Upper lobe of left lung (tissue), 4 donors: Measurements from ENCODE around the gene TPT1.

Experiments used
- CTCF ChIP-seq, 6 experiments: fragments of 450-650 bp in 4 of 6; fragments of 200-600 bp in 2 of 6; sonication (generic) in 2 of 6; IDR thresholded peaks; one replicate each; pipeline ENCODE4 v1.5.1; 2016 to 2019; ENCODE audit warnings: antibody characterized with exemption in 6 of 6
- EP300 ChIP-seq, 4 donors: sonication (generic); formaldehyde crosslinking; IDR thresholded peaks; one replicate each; pipeline ENCODE4 v1.5.1; 2017; ENCODE audit warnings: antibody characterized with exemption in 4 of 4, control low read depth in 2 of 4
- POLR2A ChIP-seq, 4 donors: fragments of 450-650 bp; IDR thresholded peaks; one replicate each; pipeline ENCODE4 v1.5.1; 2016 to 2017; ENCODE audit warnings: antibody characterized with exemption in 4 of 4, mild to moderate bottlenecking in 2 of 4

- TF ChIP-seq CTCF (IDR thresholded peaks at IDR 0.05) (no peak), EP300 (IDR thresholded peaks at IDR 0.05) (no peak), POLR2A (IDR thresholded peaks at IDR 0.05) (no peak)
Observed at GRCh38 chr13:45299194-45299593, 41.8 kb downstream of the TPT1 start.
